ENCODE measurements around the gene CNOT3.

CNOT3 gene

GRCh38 chr19:54201172-54201701 lies 63.7 kb downstream of the CNOT3 start:
- Histone ChIP-seq H3K9me3 (ENCODE audit: control insufficient read depth in 5 of 5, low read length in 5 of 5) (no peaks in the 10 kb centered on the region), H3K4me1 (ENCODE audit: control insufficient read depth in 5 of 5, insufficient read depth in 5 of 5, low read length in 5 of 5) (peaks cover 6 to 52% (median 42%) of the 10 kb centered on the region in 5 donors), H3K9ac (ENCODE audit: low read length in 5 of 5) (peak overlapping the region; percentile 83 to 97 (median 94)), H3K36me3 (ENCODE audit: control insufficient read depth in 5 of 5, insufficient read depth in 5 of 5, low read length in 5 of 5) (peaks cover 14 to 43% (median 34%) of the 10 kb centered on the region in 5 donors), H3K27me3 (ENCODE audit: control insufficient read depth in 5 of 5, insufficient read depth in 4 of 5, low read length in 5 of 5) (no peaks in the 10 kb centered on the region), H3K4me3 (ENCODE audit: low read depth in 1 of 5, low read length in 5 of 5) (peak overlapping the region; percentile 71 to 98 (median 82)), H3K27ac (ENCODE audit: low read depth, low read length) (peak overlapping the region; percentile 80)

DNA sequence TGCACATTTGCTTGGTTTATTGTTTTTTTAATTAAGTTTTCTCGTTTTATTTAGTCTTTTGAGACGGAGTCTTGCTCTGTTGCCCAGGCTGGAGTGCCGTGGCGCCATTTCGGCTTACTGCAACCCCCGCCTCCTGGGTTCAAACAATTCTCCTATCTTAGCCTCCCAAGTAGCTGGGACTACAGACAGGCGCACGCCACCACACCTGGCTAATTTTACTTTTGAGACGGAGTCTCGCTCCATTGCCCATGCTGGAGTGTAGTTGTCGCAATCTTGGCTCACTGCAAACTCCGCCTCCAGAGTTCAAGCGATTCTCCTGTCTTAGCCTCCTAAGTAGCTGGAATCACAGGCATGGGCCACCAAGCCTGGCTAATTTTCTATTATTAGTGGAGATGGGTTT lies 64.4 kb downstream of the CNOT3 start:
- peak overlapping the region; percentile 83 to 97 (median 94) for H3K9ac ChIP-seq (ENCODE audit: low read length in 5 of 5)
- no peaks in the 10 kb centered on the region for H3K9me3 ChIP-seq (ENCODE audit: control insufficient read depth in 5 of 5, low read length in 5 of 5)
- H3K36me3 ChIP-seq (ENCODE audit: control insufficient read depth in 5 of 5, insufficient read depth in 5 of 5, low read length in 5 of 5): peaks cover 14 to 51% (median 42%) of the 10 kb centered on the region in 5 donors
- peak overlapping the region; percentile 71 to 98 (median 82) for H3K4me3 ChIP-seq (ENCODE audit: low read depth in 1 of 5, low read length in 5 of 5)
- H3K4me1 ChIP-seq (ENCODE audit: control insufficient read depth in 5 of 5, insufficient read depth in 5 of 5, low read length in 5 of 5): peaks cover 6 to 59% (median 49%) of the 10 kb centered on the region in 5 donors
- H3K27me3 ChIP-seq (ENCODE audit: control insufficient read depth in 5 of 5, insufficient read depth in 4 of 5, low read length in 5 of 5): no peaks in the 10 kb centered on the region
- H3K27ac ChIP-seq (ENCODE audit: low read depth, low read length): peak overlapping the region; percentile 80

DNA sequence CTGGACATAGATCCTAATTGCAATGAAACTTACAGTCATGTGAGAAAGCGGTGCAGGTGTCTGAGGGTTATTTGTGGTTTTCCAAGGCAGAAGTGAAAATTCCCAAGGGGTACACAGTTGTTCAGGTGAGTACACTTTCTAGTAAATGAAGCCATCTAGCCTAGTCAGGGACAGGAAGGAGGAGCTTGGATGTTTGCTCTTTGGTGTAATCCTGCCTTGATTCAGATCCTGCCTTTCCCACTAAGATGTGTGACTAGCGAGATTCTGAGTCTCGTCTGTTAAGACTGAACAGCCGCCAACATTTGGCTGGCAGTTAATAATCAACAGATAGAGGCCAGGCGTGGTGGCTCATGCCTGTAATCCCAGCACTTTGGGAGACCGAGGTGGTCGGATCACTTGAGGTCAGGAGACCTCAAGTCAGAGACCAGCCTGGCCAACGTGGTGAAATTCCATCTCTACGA lies 65.6 kb downstream of the CNOT3 start:
- Histone ChIP-seq H3K27ac (ENCODE audit: low read depth, low read length) (no peak overlapping the region), H3K36me3 (ENCODE audit: control insufficient read depth in 5 of 5, insufficient read depth in 5 of 5, low read length in 5 of 5) (peaks cover 14 to 63% (median 54%) of the 10 kb centered on the region in 5 donors), H3K4me1 (ENCODE audit: control insufficient read depth in 5 of 5, insufficient read depth in 5 of 5, low read length in 5 of 5) (peaks cover 9 to 69% (median 59%) of the 10 kb centered on the region in 5 donors), H3K27me3 (ENCODE audit: control insufficient read depth in 5 of 5, insufficient read depth in 4 of 5, low read length in 5 of 5) (no peaks in the 10 kb centered on the region), H3K9ac (ENCODE audit: low read length in 5 of 5) (peak overlapping the region in 4 of 5 donors; percentile 6 to 45 (median 14)), H3K4me3 (ENCODE audit: low read depth in 1 of 5, low read length in 5 of 5) (peak overlapping the region in 3 of 5 donors; percentile 18 to 40 (median 30)), H3K9me3 (ENCODE audit: control insufficient read depth in 5 of 5, low read length in 5 of 5) (no peaks in the 10 kb centered on the region)

GRCh38 chr19:54204767-54205468 lies 67.4 kb downstream of the CNOT3 start:
- peaks cover 14 to 66% (median 57%) of the 10 kb centered on the region in 5 donors for H3K36me3 ChIP-seq (ENCODE audit: control insufficient read depth in 5 of 5, insufficient read depth in 5 of 5, low read length in 5 of 5)

More at GRCh38 chr19:54204767-54205468, 67.4 kb downstream of the CNOT3 start:
- H3K27me3 ChIP-seq (ENCODE audit: control insufficient read depth in 5 of 5, insufficient read depth in 4 of 5, low read length in 5 of 5): no peaks in the 10 kb centered on the region
- no peak overlapping the region for H3K27ac ChIP-seq (ENCODE audit: low read depth, low read length)
- H3K4me3 ChIP-seq (ENCODE audit: low read depth in 1 of 5, low read length in 5 of 5): no peak overlapping the region
- peak overlapping the region in 1 of 5 donors; percentile 22 for H3K9ac ChIP-seq (ENCODE audit: low read length in 5 of 5)
- H3K4me1 ChIP-seq (ENCODE audit: control insufficient read depth in 5 of 5, insufficient read depth in 5 of 5, low read length in 5 of 5): peaks cover 9 to 86% (median 72%) of the 10 kb centered on the region in 5 donors
- H3K9me3 ChIP-seq (ENCODE audit: control insufficient read depth in 5 of 5, low read length in 5 of 5): no peaks in the 10 kb centered on the region

Data from subcutaneous abdominal adipose tissue (tissue), 5 donors.